Retinal pigment epithelial cell (primary cell): ENCODE results near the gene IGSF9.
A peak's percentile ranks its signal among the peaks of the same experiment; 100 is the strongest.

ENCODE experiments used
- DNase-seq: peaks from one replicate; pipeline ENCODE4 v3.0.0-alpha.2; 2010; ENCODE audit warnings: low read depth
- H3K4me3 ChIP-seq: 2 replicates; pipeline ENCODE4 v1.5.1; 2011; ENCODE audit warnings: mild to moderate bottlenecking, low read length, control low read depth, moderate library complexity
- TF ChIP-seq, protein P1 (sequence below): conservative IDR thresholded peaks from 2 replicates; pipeline ENCODE4 v1.5.1; 2011; ENCODE audit warnings: low read depth, low read length, control low read depth, inconsistent platforms

Gene IGSF9

DNA sequence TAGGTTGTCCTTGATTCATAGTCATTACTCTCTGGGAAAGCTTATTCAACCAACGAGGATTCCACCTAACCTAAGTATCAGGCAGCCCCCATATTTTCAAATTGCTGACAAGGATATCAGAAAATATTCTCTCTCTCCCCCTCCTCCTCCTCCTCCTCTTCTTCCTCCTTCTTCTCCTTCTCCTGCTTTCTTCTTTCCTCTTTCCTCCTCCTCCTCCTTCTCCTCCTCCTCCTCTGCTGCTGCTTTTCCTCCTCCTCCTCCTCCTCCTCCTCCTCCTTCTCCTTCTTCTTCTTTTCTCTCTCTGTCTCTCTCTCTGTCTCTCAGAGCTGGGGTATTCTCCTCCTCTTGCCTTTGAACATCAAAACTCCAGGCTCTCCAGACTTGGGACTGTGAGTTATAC, 2.5 kb upstream of the IGSF9 start:
- no peak overlapping the region for H3K4me3 ChIP-seq
- TF ChIP-seq, protein P1, sequence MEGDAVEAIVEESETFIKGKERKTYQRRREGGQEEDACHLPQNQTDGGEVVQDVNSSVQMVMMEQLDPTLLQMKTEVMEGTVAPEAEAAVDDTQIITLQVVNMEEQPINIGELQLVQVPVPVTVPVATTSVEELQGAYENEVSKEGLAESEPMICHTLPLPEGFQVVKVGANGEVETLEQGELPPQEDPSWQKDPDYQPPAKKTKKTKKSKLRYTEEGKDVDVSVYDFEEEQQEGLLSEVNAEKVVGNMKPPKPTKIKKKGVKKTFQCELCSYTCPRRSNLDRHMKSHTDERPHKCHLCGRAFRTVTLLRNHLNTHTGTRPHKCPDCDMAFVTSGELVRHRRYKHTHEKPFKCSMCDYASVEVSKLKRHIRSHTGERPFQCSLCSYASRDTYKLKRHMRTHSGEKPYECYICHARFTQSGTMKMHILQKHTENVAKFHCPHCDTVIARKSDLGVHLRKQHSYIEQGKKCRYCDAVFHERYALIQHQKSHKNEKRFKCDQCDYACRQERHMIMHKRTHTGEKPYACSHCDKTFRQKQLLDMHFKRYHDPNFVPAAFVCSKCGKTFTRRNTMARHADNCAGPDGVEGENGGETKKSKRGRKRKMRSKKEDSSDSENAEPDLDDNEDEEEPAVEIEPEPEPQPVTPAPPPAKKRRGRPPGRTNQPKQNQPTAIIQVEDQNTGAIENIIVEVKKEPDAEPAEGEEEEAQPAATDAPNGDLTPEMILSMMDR = no peak
- DNase-seq = no peak

DNA sequence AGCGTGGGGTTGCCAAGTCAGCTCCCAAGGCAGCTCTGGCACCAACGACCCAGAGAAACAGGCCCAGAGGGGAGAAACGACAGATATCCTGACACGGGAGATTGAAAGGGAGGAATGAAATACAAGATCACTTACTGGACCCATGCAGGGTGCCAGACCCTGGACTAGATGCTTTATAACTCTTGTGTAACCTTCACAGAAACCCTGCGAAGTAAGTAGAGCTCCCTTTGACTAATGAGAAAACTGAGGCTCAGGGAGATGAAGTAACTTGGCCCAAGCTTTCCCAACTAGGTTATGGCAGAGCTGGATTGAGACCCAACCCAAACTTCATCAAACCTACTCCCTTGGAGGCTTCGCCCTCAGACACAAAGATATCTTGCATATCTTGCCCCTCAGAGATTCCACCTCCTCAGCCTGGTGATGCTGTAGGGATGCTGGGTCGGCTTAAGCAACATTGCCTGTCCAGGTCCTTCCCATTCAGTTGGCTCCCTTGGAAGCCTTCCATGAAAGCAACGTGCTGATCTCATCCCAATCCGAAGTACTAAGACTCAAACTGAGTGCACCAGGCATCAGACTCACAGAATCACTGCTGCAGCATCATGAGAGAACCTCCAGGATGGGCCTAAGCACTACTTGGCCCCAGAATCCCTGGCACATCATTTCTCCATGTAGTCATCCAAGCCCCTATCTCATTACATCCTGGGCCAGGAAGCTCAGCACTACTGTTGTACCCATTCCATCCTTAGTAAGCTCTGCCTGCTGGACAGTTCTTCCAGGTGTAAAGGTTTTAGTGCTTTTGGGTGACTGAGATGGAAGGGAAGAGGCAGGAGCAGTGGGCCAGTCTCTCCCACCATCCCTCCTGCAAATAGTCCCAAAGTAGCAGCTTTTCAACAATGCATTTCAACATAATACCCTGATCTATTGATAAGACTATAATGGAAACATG, 1.1 kb upstream of the IGSF9 start:
- DNase-seq = no peak
- TF ChIP-seq, protein P1 = no peak
- H3K4me3 ChIP-seq = peak overlapping the region; percentile 87

DNA sequence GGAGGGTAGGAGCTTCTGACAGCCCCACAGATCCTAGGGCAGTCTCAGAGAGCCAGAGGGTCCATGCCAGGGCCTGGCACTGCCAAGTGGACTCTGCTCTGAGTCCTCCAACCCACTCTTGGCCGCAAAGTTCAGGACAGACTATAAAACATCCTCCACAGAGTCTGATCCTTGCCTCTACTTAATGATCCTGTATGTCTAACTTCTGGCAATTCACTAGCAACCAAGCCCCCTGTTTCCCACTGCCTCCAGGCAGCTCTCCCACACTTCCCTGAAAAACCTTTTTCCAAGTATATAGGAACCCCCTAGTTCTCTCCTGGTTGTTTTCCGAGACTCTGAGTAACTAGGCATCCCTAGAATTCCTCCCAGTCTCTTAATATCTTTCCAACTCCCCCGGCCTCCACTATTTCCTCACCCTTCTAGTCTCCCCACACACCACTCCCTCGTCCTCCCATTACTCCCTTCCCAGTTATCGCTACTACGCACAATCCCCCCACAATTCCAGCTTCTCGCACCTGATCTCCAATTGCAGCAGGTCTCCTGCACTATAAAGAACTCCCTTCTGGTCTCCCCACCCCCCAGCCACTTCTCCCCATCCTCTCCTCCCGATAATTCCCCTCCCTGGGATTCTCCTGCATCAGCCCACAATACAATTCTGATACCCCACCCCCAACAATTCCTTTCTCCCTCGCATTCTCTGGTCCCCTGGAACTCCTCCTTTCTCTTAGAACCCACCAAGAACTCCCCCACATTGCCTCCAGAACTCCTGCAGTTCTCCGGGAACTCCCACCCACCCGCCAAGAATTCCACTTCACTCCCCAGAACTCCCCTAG, 574 bp downstream of the IGSF9 start:
- DNase-seq = no peak
- peak overlapping the region; percentile 87 for H3K4me3 ChIP-seq
- TF ChIP-seq, protein P1 = no peak

DNA sequence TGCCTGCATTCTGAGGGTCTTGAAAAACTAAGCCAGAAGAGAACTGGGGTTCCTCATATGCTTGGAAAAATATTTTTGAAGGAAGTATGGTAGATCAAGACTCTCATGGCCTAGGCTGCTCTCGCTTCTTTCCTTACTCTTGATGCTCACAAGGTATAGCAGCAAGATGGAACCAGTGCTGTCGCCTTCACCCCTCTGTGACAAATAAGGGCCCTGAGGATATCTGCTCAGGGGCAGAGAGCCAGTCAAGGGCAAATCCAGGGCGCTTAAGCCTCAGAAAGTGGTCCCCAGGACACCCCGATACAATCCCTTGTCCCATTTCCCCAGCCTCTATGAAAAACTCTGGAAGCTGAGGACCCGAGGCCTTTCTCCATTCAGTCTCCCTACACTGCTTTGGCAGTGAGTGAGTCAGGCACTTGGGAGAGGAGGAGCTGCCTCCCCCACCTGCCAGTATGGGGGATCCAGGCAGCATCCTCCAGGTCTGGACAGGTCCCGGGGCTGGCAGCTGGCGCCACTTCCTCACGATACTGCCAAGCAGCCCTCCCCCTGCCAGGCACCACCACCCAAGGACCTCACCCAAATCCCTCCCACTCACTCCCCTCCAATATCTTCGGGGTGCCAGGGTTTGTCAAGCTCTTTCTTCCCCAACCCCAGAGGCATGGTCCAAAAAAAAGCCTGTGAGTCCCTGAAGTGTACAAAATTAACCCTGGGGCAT, 1.3 kb downstream of the IGSF9 start:
- H3K4me3 ChIP-seq = peak overlapping the region; percentile 87

DNA sequence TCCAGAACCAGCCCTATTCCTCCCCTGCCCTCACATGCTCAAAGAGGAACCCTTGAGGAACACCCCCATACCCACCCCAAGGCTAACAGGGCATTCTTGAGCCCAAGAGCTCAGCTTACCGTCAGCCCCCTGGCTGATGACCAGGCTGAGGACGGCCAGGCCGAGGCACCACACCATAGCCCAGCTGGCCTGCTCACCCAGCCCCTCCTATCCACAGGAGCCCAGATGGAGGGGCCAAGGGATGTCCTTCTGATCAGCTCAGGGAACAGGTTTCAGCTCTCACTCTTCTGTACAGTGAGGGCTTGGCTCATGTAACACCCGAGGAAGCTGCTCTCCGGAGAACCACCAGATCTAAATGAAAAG, 2.2 kb downstream of the IGSF9 start:
- no peak overlapping the region for H3K4me3 ChIP-seq
- no peak for DNase-seq
- TF ChIP-seq, protein P1 = no peak

More for the DNA sequence above, 1.3 kb downstream of the IGSF9 start:
- DNase-seq = no peak
- TF ChIP-seq, protein P1 = no peak

DNA sequence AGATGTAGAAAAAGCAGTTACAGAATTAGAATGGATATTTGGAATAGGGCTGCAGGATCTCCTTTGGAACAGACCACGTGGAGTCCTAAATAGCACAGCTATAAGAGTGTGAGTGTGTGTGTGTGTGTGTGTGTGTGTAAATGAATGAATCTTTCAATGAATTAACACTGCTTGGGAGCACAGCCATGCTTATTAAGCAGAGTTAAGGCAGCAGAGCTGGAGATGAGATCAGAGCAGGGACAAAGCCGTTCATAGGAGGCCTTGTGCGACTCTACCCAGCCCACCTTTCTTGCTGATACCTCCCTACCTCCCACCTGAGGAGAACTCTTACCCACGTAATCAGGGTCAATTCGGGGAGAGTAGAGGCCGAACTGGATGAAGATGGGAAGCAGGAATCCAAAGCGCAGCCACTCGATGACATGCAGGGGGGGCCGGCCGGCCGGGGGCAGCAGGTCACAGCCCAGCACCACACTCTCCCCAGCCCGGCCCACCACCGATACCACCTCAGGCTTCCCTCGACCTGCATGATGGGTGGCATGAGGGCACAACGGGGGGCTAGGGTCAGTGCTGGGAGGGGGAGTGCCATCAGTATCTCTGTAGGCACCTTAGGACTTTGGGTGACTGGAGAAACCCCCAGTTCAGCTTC, 2.7 kb downstream of the IGSF9 start:
- no peak overlapping the region for H3K4me3 ChIP-seq
- no peak for DNase-seq
- TF ChIP-seq, protein P1 = no peak
